SH-SY5Y (cell line): ENCODE data around the gene NCAN.

Source experiments
- GATA2 ChIP-seq: IDR thresholded peaks from 2 replicates; pipeline ENCODE4 v1.6.1; 2011; ENCODE audit warnings: mild to moderate bottlenecking, low read depth, low read length
- GATA3 ChIP-seq: IDR thresholded peaks from 2 replicates; pipeline ENCODE4 v1.6.1; 2011; ENCODE audit warnings: low read depth, mild to moderate bottlenecking, low read length, moderate library complexity

GRCh38 chr19:19214159-19214490 lies 2.4 kb downstream of the NCAN start:
- TF ChIP-seq GATA2: no peak
- no peak for TF ChIP-seq GATA3
